K562 (cell line): ENCODE data around the gene STMP1. TPM values are rescaled to one million over a fixed set of nuclear protein-coding genes. Genes with fewer than 3 reads are reported as not detected.
A peak's percentile ranks its signal among the peaks of the same experiment; 100 is the strongest.

Experiments
- CCNT2 ChIP-seq: IDR thresholded peaks from 2 replicates; pipeline ENCODE4 v1.6.1; 2011; ENCODE audit warnings: borderline replicate concordance, low read depth, mild to moderate bottlenecking, moderate library complexity, mixed read lengths, low read length; ENCODE audit not compliant: insufficient read length; ENCODE audit errors: extremely low read depth
- E4F1 ChIP-seq: fragments of 250-450 bp; sonication (Bioruptor Pico); IDR thresholded peaks from 2 replicates; pipeline ENCODE4 v1.5.0; 2021; ENCODE audit warnings: mild to moderate bottlenecking, borderline replicate concordance
- FOSL1 ChIP-seq: fragments of 200-800 bp; sonication (Bioruptor generic); conservative IDR thresholded peaks from 2 replicates; pipeline ENCODE4 v1.6.1; 2016; ENCODE audit warnings: missing genetic modification characterization, missing compliant biosample characterization
- HMG20B ChIP-seq: fragments of 250-450 bp; sonication (Bioruptor Pico); IDR thresholded peaks from 2 replicates; pipeline ENCODE4 v1.5.0; 2021; ENCODE audit warnings: mild to moderate bottlenecking
- NR4A1 ChIP-seq, 2 experiments: fragments of 250-450 bp in 1 of 2; fragments of 450-650 bp in 1 of 2; sonication (Bioruptor Pico) in 1 of 2; IDR thresholded peaks; 2 replicates each; pipeline versions ENCODE4 v1.4.0 to v1.6.1; 2016 to 2020; ENCODE audit warnings: mild to moderate bottlenecking in 2 of 2, missing compliant biosample characterization in 1 of 2, missing genetic modification characterization in 1 of 2, moderate library complexity in 1 of 2
- POU5F1 ChIP-seq: fragments of 150-350 bp; IDR thresholded peaks from 2 replicates; pipeline ENCODE4 v1.6.1; 2014; ENCODE audit warnings: borderline replicate concordance, low read length, low read depth, mild to moderate bottlenecking; ENCODE audit not compliant: partially characterized antibody
- REST ChIP-seq, 2 experiments: fragments of 450-650 bp; formaldehyde crosslinking in 1 of 2; IDR thresholded peaks; 2 replicates each; pipeline versions ENCODE4 v1.4.0 to v1.6.1; 2014 to 2020; ENCODE audit warnings: mild to moderate bottlenecking in 2 of 2, borderline replicate concordance in 1 of 2, low read depth in 1 of 2
- SETDB1 ChIP-seq: IDR thresholded peaks from one replicate; pipeline ENCODE4 v1.6.1; 2012; ENCODE audit warnings: low read length, control low read depth, inconsistent platforms
- SPI1 ChIP-seq: IDR thresholded peaks from 2 replicates; pipeline ENCODE4 v1.6.1; 2011; ENCODE audit warnings: low read depth, low read length, control low read depth, borderline replicate concordance
- SREBF2 ChIP-seq: sonication (generic); formaldehyde crosslinking; IDR thresholded peaks from 2 replicates; pipeline ENCODE4 v1.4.0; 2020; ENCODE audit warnings: mild to moderate bottlenecking, missing genetic modification reagents
- STAT5B ChIP-seq: fragments of 250-450 bp; sonication (Bioruptor Pico); IDR thresholded peaks from 2 replicates; pipeline ENCODE4 v1.8.0; 2021; ENCODE audit warnings: mild to moderate bottlenecking, inconsistent platforms
- ZNF445 ChIP-seq: fragments of 250-450 bp; sonication (Bioruptor Pico); IDR thresholded peaks from 2 replicates; pipeline ENCODE4 v1.4.0; 2020; ENCODE audit warnings: low read depth, mild to moderate bottlenecking, moderate library complexity
- ZNF717 ChIP-seq: fragments of 250-450 bp; sonication (Bioruptor Pico); IDR thresholded peaks from 2 replicates; pipeline ENCODE4 v1.5.0; 2021
- polyA plus RNA-seq, 8 experiments: library from polyadenylated mRNA; depleted of rRNA in 4 of 8; stranded (reverse) in 5 of 8; unstranded in 3 of 8; fragments of >200 nt; fragmentation: Nextera tagmentation in 2 of 8; fragmentation: Illumina TruSeq in 1 of 8; extraction: Ambion mirVana in 2 of 8; extraction: Trizol in 1 of 8; gene quantifications; 2 replicates each; pipeline versions ENCODE4 v1.2.1 to v1.2.3, GENCODE V29; 2011 to 2014; ENCODE audit warnings: inconsistent platforms in 1 of 8, missing spikeins in 1 of 8
- total RNA-seq, 7 experiments: library from RNA; depleted of rRNA in 6 of 7; stranded (reverse); fragments of >200 nt in 6 of 7; fragmentation: Illumina TruSeq in 2 of 7; extraction: Trizol in 2 of 7; gene quantifications; 2 replicates each; pipeline versions ENCODE4 v1.2.1 to v1.2.3, GENCODE V29; 2011 to 2021; ENCODE audit warnings: low replicate concordance in 1 of 7

Gene STMP1
- total and polyA plus RNA-seq, 9 of the 15 experiments (the other 6 are each of a cell fraction or from before 2014, with no cell fraction given) = 10.6 to 249 (median 56.8) TPM

GRCh38 chr7:135620980-135621850, 41.1 kb upstream of the STMP1 start (continued):
- no peak for TF ChIP-seq E4F1 (CRISPR knock-in tag)
- TF ChIP-seq SREBF2 (CRISPR knock-in tag) = no peak
- peak; percentile 29; the same call in 1 of the 2 replicates for TF ChIP-seq FOSL1
- no peak for TF ChIP-seq CCNT2
- TF ChIP-seq POU5F1 = no peak
- TF ChIP-seq SETDB1 = no peak
- no peak for TF ChIP-seq ZNF717
- no peak for TF ChIP-seq NR4A1 (CRISPR knock-in tag; IDR thresholded peaks at IDR 0.05)
- TF ChIP-seq NR4A1 (tag; IDR thresholded peaks at IDR 0.05) = no peak
- peak; percentile 47; the same call in 1 of the 2 replicates for TF ChIP-seq REST (IDR thresholded peaks at IDR 0.05; ENCODE audit: borderline replicate concordance)
- TF ChIP-seq REST (CRISPR knock-in tag; IDR thresholded peaks at IDR 0.05; ENCODE audit: low read depth) = no peak
- no peak for TF ChIP-seq SPI1
- TF ChIP-seq ZNF445 (CRISPR knock-in tag) = no peak
- no peak for TF ChIP-seq HMG20B (CRISPR knock-in tag)
- TF ChIP-seq STAT5B (CRISPR knock-in tag) = no peak
